Middle frontal gyrus (tissue), 1 donor: ENCODE measurements around the gene SEMA4A.
"Not testable (repeated sequence)": the region's sequence is repeated elsewhere in the genome, so short reads cannot be mapped to it uniquely, and the experiment has no call there.

Experiments used
- DNase-seq: peaks from one replicate; pipeline ENCODE4 v3.0.0-alpha.2; 2015; ENCODE audit warnings: low spot score; ENCODE audit errors: extremely low spot score

The SEMA4A gene

DNA sequence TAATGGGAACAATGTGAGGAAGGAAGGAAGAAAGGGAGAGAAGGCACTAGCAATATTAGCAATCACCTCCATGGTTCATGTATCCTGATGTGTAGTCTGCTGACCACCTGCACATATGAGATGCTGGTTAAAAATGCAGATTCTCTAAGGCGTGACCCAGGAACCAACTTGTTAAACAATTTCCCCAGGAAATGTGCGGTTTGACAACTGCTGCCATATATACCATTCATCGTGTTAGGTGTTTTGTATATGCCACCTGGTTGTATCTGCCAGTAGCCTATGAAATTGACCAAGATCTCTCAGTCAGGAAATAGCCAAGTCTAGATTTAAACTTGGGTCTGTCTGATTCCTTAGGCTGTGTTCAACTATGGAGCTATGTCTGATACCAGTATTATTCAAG lies 4.1 kb downstream of the SEMA4A start:
- DNase-seq: no peak

DNA sequence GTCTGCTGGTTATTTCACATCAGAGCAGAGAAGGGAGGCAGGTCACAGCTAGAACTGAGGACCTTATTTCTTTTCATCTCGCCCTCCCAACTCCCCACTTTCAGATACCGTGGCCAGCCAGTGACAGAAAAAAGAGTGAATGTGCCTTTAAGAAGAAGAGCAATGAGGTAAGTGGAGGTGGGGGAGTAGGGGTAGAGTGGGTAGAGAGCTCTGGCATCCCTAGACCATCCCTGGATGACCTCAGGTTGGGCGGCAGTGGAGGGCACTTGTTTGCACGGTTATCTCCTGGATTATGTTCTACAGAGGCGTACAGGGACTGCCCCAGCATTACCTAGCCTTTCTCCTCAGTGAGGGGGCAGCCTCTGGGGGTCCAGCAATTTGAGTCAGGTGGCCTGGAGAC lies 4.6 kb downstream of the SEMA4A start:
- DNase-seq: no peak

DNA sequence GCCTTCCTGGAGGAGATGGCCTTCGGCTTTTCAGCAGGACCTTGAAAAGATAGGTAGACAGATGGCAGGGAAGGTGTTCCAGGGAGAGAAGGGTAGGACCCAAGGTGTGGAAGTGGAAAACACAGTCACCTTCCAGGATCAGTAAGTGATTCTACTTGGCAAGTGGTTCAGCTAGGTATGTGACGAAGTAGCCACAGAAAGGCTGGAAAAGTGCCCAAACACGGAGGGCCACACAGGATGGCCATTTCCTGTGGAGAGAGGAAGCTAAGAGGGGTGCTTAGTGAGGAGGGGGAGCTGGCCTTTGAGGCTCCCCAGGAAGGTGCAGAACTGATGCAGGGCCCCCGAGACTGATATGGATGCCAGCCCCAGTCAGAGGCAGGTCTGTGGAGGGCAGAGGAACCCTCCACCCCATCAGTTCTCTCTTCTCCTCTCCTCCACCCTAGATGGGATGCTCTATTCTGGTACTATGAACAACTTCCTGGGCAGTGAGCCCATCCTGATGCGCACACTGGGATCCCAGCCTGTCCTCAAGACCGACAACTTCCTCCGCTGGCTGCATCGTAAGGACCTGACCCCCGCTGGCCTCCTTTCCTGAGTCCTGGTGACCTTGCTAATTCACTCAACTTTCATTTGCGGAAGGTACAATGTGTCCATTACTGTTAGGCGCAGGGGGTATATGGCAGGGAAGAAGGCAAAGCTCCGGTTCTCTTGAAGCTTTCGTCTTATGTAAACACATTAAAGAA lies 6.8 kb downstream of the SEMA4A start:
- DNase-seq: no peak

DNA sequence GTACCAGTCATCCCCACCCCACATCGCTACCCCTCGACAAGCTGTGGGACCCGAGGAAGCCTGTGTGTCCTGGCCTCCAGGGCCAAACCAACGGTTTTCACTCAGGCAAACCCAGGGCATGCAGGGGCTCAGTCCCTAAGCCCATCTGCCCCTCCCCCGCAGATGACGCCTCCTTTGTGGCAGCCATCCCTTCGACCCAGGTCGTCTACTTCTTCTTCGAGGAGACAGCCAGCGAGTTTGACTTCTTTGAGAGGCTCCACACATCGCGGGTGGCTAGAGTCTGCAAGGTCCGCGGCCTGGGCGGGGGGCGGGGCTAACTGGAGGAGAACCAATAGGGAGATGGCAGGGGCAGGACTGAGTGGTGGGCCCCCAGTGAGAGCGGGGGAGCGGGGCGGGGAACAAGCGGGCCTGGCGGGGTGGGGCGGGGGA lies 7.4 kb downstream of the SEMA4A start:
- no peak for DNase-seq

DNA sequence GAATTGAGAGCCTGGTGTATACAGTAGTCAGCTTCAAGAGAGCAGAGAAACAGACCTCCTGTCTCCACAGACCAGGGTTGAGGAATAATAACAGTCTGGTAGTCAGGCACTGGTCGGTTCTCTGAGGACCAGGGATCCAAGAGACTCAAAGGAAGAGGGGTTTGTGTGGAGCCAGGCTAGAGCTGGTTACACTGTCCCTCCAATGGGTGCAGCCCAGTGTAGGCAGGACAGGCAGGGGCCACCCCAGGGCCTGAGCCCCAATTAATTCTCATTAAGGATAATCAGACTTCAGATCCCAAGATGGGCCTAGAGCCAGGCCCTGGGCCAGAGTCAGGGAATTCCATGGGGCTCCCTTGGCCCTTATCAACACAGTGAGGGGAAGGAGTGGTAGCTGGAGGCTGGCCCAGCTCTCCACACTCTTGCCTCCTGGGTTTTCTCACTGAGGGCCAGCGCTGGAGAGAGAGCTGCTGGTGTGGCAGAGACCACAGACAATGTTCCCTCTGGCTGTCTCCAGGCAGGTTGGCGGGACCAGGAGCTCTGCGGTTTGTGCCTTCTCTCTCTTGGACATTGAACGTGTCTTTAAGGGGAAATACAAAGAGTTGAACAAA lies 9.1 kb downstream of the SEMA4A start:
- DNase-seq: no peak

DNA sequence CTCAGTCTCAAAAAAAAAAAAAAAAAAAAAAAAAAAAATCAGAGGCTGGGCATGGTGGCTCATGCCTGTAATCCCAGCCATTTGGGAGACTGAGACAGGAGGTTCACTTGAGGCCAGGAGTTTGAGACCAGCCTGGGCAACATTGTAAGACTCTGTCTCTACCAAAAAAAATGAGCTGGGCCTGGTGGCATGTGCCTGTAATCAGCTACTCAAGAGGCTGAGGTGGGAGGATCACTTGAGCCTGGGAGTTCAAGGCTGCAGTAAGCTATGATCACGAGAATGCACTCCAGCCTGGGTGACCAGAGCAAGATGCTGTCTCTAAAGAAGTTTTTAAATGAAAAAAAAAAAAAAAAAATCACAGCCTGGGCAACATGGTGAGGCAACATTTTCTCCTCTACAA lies 10.3 kb downstream of the SEMA4A start:
- no peak for DNase-seq

DNA sequence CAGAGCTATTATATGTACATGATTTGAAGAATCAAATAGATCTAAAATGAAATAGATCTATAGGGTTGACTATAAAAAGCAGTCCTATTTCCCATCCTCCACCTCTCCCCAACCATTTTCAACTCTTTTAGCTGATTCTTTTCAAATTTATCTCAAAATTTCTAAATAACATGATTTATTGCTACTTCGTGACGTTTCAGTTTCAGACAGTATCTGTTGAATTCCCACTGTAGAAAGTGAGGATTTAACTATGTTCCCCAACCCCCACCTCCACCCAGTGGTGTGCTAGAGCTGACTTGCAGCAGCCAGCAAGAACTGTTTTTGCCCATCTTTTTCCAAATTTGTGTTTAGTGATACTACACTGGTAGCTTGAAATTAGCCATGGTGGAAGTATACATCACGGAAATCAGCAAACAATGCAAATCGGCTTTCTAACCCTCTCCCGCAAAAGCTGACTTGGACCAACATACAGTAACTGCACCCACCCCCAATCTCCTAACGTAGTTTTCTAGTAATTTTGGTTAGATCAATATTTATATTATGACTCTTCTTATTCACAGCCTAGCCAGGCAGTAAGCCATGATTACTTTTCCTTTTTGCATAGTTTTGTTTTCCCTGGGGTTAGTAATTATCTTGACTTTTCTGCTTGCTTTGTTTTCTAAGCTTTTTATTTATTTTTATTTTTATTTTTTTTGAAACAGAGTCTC lies 10.9 kb downstream of the SEMA4A start:
- no peak for DNase-seq

DNA sequence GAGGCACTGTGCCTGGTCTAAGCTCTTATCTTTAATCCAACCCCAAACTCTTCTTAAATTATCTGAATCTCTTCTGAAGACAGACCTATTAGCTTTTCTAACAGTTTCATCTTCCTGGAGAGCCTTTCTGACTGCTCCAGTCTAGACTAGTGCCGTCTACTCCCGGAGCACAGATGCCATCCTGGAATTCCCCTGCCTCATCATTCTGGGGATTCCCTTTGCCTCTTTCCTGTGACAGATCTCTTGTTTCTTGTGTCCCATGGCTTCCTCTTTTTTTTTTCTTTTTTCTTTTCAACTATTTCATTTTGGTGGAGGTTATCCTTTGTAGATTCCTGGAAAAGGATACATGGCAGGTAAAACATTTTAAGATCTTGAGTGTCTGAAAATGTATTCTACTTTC lies 11.7 kb downstream of the SEMA4A start:
- DNase-seq: no peak

DNA sequence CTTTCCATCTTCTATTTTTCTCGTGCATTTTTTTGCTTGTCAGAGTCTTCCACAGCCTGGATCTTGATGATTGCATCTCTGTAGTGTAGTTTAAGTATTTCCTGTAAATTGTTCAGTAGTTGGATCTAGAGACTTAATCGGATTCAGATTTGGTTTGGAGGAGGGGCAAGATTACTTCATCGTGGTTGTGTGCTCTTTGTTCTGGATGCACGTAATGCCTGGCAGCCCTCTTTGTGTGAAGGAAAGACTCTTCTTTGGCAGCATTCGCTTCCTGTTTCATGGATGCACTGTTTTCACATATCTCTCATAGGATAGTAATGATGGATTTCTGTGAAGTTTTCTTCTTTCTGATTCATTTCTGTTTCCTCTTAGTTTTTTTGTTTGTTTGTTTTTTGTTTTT lies 14.2 kb downstream of the SEMA4A start:
- no peak for DNase-seq

DNA sequence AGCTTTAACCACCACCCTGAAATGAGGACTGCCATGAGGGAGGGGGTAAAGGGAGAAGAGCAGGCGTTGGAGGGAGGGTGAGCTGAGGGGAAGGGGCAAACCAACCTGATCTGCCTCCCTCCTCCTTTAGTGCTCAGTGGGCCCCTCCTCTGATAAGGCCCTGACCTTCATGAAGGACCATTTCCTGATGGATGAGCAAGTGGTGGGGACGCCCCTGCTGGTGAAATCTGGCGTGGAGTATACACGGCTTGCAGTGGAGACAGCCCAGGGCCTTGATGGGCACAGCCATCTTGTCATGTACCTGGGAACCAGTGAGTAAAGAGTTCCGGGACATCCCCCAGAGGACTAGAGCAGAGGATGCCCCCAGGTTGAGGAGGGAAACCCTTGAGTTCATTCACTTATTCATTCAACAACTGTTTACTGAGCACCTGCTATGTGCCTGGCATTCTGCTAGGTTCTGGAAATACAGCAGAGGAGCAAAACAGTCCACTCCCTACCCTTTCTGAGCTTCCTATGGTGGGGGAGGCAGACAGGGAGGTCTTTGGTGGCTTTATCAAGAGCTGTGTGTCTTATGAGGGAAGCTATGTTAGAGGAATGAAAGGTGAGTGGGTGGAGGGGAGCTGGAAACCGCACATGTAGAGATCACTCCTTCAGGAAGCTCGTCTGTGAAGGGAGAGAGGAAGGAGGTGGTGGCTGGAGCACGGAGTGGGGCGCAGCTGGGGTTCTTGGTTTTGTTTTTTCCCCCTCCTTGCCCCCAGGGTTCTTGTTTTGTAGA lies 19.5 kb downstream of the SEMA4A start:
- no peak for DNase-seq

DNA sequence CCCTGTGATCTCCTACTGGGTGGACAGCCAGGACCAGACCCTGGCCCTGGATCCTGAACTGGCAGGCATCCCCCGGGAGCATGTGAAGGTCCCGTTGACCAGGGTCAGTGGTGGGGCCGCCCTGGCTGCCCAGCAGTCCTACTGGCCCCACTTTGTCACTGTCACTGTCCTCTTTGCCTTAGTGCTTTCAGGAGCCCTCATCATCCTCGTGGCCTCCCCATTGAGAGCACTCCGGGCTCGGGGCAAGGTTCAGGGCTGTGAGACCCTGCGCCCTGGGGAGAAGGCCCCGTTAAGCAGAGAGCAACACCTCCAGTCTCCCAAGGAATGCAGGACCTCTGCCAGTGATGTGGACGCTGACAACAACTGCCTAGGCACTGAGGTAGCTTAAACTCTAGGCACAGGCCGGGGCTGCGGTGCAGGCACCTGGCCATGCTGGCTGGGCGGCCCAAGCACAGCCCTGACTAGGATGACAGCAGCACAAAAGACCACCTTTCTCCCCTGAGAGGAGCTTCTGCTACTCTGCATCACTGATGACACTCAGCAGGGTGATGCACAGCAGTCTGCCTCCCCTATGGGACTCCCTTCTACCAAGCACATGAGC lies 23.3 kb downstream of the SEMA4A start:
- no peak for DNase-seq

DNA sequence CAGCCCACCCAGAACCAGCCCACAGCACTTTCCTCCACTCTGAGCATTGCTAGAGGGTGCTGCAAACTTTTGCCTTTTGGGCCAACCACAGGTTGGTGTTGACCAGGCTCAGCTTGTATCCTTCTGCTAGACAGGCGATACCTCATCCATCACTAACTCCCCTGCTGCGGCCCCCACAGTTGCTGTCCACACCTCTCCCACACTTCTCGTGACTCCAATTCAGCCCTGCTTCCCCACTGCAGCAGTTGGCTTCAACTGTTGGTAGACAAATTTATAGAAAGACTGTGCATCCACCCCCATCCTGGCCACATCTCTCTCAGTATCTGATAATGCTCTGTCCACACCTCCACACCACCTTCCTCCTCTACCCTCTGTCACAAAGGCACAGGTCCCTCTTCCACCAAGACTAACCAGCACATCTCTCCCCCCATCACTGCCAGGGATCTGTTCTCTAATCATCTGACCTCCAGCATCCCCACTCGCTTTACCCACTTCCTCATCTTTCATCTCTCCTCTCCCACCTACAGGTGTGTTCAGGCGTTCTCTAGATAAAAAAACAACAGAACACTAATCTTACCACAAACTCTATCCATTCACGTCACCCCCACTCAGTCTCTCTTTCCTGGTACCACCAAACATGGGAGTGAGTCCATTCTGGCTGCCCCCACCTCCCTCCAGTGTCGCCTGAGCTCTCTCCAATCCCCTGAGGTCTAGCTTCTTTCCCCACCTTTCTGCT lies 24.7 kb downstream of the SEMA4A start:
- no peak for DNase-seq

DNA sequence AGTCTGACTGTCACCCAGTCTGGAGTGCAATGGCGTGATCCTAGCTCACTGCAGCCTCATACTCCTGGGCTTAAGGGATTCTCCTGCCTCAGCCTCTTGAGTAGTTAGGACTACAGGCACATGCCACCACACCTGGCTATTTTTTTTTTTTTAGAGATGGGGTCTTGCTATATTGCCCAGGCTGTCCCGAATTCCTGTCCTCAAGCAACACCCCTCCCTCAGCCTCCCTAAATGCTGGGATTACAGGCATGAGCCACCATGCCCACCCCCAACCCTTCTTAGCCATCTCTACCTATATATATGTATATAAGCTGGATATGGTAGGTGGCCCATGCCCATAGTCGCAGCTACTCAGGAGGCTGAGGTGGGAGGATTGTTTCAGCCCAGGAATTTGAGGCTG lies 27.1 kb downstream of the SEMA4A start:
- no peak for DNase-seq

DNA sequence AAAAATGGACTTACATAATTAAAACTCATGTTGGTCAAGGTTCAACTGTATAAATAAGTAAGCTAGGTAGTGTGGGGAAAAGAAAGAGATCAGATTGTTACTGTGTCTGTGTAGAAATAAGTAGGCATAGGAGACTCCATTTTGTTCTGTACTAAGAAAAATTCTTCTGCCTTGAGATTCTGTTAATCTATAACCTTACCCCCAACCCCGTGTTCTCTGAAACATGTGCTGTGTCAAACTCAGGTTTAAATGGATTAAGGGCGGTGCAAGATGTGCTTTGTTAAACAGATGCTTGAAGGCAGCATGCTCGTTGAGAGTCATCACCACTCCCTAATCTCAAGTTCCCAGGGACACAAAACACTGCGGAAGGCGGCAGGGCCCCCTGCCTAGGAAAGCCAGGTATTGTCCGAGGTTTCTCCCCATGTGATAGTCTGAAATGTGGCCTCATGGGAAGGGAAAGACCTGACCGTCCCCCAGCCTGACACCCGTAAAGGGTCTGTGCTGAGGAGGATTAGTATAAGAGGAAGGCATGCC lies 28.1 kb downstream of the SEMA4A start:
- DNase-seq: not testable (repeated sequence)

DNA sequence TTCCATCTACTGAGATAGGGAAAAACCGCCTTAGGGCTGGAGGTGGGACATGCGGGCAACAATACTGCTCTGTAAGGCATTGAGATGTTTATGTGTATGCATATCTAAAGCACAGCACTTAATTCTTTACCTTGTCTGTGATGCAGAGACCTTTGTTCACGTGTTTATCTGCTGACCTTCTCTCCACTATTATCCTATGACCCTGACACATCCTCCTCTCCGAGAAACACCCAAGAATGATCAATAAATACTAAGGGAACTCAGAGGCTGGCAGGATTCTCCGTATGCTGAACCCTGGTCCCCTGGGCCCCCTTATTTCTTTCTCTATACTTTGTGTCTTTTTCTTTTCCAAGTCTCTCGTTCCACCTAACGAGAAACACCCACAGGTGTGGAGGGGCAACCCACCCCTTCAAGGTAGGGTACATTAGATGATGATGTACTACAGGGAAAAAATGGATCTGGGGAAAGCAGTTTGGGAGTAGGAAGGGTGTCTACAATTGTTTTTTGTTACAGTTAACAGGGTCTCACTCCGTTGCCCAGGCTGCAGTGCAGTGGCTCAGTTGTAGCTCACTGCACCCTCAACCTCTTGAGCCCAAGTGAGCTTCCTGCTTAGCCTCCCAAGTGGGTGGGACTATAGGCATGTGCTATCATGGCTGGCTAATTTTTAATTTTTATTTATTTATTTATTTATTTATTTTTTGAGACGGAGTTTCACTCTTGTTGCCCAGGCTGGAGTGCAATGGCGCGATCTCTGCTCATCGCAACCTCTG lies 28.8 kb downstream of the SEMA4A start:
- not testable (repeated sequence) for DNase-seq

DNA sequence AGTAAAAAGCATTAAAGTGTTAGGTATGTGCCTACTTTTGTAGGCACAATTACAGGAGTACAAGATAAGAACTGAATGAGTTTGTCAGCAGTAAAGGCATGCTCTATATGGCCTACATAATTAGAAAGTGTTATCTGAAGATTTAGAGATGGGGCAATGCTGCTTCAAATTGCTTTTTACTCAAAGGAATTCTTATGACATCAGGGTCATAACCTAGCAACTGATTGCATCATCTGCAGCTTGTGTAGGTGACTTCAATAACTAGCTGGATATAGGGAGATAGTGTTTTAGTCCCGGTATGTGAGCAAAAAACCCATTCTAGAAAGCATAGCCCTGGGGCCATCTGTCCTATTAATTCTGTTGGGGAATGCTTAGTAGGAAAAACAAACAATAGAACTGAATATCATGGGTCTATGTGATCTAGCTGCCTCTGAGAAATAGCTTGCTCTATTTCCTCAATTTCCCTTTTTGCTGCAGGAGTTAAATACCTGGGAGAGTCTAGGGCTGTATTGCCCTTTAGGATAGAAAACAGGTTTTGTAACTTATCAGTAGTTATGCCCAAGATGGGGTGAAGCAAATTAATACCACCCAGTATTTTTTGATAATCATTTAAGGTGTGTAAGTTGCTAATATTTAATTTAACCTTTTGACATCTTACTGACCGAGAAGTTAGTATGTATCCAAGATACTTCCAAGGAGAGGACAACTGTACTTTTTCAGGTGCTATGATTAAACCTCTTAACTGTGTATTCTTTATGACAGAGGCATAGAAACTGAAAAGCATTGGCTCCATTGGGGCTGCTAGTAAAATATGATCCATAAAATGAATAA lies 33.2 kb downstream of the SEMA4A start:
- DNase-seq: not testable (repeated sequence)

DNA sequence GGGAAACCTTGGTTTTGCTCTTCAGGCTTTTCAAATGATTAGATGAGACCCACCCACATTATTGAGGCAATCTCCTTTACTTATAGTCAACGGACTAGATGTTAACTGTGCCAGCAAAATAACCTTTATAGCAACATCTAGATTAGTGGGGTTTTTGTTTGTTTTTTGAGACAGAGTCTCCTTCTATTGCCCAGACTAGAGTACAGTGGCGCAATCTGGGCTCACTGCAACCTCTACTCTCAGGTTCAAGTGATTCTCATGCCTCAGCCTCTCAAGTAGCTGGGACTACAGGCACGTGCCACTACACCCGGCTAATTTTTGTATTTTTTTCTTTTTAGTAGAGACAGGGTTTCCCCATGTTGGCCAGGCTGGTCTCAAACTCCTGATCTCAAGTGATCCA lies 36.9 kb downstream of the SEMA4A start:
- DNase-seq: not testable (repeated sequence)

DNA sequence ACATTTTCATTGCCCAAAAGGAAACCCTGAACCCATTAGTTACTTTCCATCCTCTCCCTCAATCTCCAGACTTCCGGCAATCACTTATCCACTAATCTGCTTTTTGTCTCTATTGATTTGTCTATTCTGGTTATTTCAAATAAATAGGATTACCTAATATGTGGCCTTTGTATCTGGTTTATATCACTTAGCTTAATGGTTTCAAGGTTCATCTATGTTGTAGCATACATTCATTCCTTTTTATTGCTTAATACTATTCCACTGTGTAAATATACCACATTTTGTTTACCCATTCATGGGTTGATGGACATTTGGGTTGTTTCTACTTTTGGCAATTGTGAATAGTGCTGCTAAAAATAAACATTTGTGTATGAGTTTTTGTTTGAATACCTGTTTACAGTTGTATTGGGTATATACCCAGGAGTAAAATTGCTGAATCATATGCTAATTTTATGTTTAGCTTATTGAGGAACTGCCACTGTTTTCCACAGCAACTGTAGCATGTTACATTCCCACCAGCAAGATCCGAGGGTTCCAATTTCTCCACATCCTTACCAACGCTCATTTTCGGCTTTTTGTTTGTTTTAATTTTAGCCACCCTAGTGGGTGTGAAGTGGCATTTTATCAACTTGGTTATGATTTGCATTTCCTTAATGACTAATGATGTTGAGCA lies 38.0 kb downstream of the SEMA4A start:
- DNase-seq: no peak

DNA sequence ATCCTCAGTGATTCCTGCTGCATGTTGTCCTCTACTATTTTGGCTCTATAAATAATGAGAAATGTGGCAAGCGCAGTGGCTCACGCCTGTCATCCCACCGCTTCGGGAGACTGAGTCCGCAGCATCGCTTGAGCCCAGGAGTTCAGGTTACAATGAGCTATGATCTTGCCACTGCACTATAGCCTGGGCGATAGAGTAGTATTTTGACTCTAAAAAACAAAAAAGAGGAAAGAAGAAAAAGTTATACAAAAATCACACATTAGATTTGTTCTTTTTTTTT lies 39.8 kb downstream of the SEMA4A start:
- no peak for DNase-seq
